ENCODE data around the gene CDK9. TPM values are rescaled to one million over a fixed set of nuclear protein-coding genes. Genes with fewer than 3 reads are reported as not detected.

Gene CDK9
- total RNA-seq, 1 donor from 2014 or later = 96.2 TPM

DNA sequence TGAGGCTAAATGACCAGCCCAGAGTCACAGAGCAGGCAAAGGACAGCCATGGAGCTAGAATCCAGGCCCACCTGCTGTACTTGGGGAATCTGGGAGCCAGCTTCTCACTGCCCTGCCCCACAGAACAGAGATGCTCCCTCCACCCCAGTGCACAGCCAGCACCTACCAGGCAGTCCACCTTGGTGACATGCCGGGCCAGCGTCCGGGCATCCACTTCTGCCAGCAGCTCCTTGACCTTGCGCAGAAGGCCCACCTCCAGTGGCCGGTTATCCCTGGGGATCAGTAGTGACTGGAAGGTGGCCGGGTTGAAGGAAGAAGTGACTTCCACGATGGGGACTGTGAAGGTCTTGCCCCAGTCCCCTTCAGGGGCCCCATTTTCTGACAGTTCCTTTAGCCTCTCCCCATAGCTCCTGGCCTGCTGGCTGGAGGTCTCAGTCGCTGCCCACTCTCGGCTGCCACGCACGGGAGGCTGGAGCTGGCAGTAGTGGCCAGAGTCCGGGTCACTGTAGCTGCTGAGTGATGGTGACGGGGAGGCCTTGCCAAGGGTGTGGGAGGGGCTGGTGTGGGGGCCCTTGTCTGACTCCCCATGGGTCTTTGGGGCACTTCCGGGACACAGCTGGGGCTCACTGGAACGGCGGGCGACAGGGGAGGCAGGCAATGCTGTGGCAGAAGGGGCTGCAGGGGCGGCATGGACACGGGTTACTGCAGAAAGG, 41.3 kb upstream of the CDK9 start:
- no peaks in the 10 kb centered on the region for H3K27me3 ChIP-seq (ENCODE audit: low read depth)
- peaks cover 91% of the 10 kb centered on the region for H3K36me3 ChIP-seq
- H3K27ac ChIP-seq = no peak overlapping the region
- no peak for ATAC-seq
- no peaks in the 10 kb centered on the region for H3K9me3 ChIP-seq
- TF ChIP-seq CTCF (IDR thresholded peaks at IDR 0.05) = no peak
- no peak for DNase-seq
- H3K4me3 ChIP-seq = no peak overlapping the region
- intact Hi-C loops (cut with DNase I) = no loop called here
- H3K4me1 ChIP-seq = peaks cover 31% of the 10 kb centered on the region

DNA sequence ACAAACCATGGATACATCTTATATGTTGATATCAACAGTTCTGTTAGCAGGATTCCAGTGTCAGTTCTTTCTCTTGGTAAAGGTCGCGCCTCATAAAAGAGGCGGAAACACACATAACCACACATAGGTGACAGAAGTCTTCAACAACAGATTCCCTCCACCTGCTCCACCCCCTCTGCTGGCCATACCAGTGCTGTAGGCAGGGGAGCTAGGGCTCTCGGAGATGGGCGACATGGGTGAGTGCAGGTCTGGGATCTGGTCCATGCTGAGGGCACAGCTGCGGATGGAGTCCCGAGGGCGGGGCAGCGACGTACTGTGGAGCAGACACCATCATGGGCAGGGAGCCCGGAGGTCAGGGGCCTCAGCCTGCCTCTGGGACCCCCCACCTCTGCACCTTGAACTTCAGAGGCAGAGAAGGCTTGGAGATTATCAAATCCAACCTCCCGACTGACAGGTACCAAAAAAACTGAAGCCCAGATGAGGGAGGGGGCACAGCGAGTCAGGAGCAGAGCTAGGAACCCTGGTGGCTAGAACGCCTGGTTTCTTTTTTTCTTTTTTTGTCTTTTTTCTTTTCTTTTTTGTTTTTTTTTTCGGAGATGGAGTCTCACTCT, 38.8 kb upstream of the CDK9 start:
- Histone ChIP-seq H3K36me3 (peaks cover 98% of the 10 kb centered on the region), H3K27me3 (ENCODE audit: low read depth) (no peaks in the 10 kb centered on the region), H3K4me1 (peaks cover 13% of the 10 kb centered on the region), H3K27ac (no peak overlapping the region), H3K4me3 (no peak overlapping the region), H3K9me3 (no peaks in the 10 kb centered on the region)
- DNase-seq = no peak
- no peak for ATAC-seq
- TF ChIP-seq CTCF (IDR thresholded peaks at IDR 0.05) = no peak
- intact Hi-C loops (cut with DNase I) = no loop called here

GRCh38 chr9:127749090-127749787, 36.6 kb upstream of the CDK9 start:
- peaks cover 15% of the 10 kb centered on the region for H3K4me1 ChIP-seq
- no peaks in the 10 kb centered on the region for H3K9me3 ChIP-seq
- no peak for DNase-seq
- H3K27me3 ChIP-seq (ENCODE audit: low read depth) = peaks cover 7% of the 10 kb centered on the region
- ATAC-seq = no peak
- H3K27ac ChIP-seq = no peak overlapping the region
- TF ChIP-seq CTCF (IDR thresholded peaks at IDR 0.05) = no peak
- intact Hi-C loops (cut with DNase I) = no loop called here
- H3K36me3 ChIP-seq = peaks cover 96% of the 10 kb centered on the region
- no peak overlapping the region for H3K4me3 ChIP-seq

DNA sequence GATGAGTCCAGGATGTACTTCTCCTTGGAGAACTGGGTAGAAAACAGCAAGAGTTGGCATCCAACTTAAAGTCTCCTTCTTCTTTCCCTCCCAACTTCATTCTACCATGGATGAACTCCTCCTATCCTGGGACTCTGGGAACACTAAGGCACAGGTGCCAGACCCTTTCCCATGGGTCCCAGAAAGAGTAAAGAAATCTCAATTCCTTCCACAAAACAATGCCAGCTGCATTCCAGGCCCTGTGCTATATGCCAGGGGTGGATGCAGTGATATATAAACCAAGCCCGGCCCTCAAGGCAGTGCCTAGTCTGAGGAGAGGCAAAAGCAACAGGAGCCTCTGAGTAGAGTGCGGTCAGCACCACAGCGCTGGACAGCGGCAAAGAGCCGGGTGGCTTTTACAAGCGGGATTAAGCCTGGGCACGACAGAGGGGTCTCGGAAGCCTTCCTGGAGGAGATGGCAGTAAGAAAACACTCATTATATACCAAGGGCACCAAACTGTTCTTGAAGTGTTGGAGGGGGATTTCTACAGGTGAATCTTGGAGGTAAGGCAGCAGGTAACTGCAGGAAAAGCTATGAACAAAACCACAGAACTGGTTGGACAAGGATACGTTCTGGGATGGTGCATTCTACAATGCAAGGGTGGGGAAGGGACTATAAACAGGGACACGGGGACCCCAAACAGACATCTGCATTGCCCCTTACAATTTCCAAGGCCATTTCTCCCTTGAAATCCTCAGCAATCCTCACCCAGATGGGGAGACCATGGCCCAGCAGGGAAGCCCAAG, 34.4 kb upstream of the CDK9 start:
- no peak overlapping the region for H3K27ac ChIP-seq
- no peak overlapping the region for H3K4me3 ChIP-seq
- DNase-seq (no peak), ATAC-seq (no peak)
- no peak for TF ChIP-seq CTCF (IDR thresholded peaks at IDR 0.05)
- intact Hi-C loops (cut with DNase I) = no loop called here
- H3K27me3 ChIP-seq (ENCODE audit: low read depth) = peaks cover 12% of the 10 kb centered on the region
- peaks cover 31% of the 10 kb centered on the region for H3K4me1 ChIP-seq
- H3K9me3 ChIP-seq = no peaks in the 10 kb centered on the region
- peaks cover 84% of the 10 kb centered on the region for H3K36me3 ChIP-seq

- Histone ChIP-seq H3K4me1 (peaks cover 31% of the 10 kb centered on the region), H3K27ac (no peak overlapping the region), H3K9me3 (no peaks in the 10 kb centered on the region), H3K4me3 (no peak overlapping the region), H3K36me3 (peaks cover 72% of the 10 kb centered on the region), H3K27me3 (ENCODE audit: low read depth) (peaks cover 12% of the 10 kb centered on the region)
- ATAC-seq = no peak
- intact Hi-C loops (cut with DNase I) = no loop called here
- no peak for DNase-seq
- no peak for TF ChIP-seq CTCF (IDR thresholded peaks at IDR 0.05)
These were observed 32.7 kb upstream of the CDK9 start for GRCh38 chr9:127753148-127753547.
